SK-N-MC (cell line): ENCODE measurements around the gene TSC2.
"Not testable (repeated sequence)": the region's sequence is repeated elsewhere in the genome, so short reads cannot be mapped to it uniquely, and the experiment has no call there.

ENCODE experiments used
- DNase-seq: peaks from one replicate; pipeline ENCODE4 v3.0.0-alpha.2; 2011; ENCODE audit warnings: low read depth, low spot score
- H3K27ac ChIP-seq: fragments of 200-600 bp; sonication (generic); 2 replicates; pipeline ENCODE4 v1.5.1; 2016; ENCODE audit warnings: mixed run types
- H3K36me3 ChIP-seq: fragments of 200-600 bp; sonication (generic); 2 replicates; pipeline ENCODE4 v1.6.1; 2017; ENCODE audit warnings: antibody characterized with exemption, low read length, mixed read lengths; ENCODE audit not compliant: insufficient read depth
- H3K4me3 ChIP-seq: fragments of 200-600 bp; sonication (generic); 2 replicates; pipeline ENCODE4 v1.5.1; 2016
- H3K9ac ChIP-seq: fragments of 200-600 bp; sonication (generic); 2 replicates; pipeline ENCODE4 v1.8.0; 2017; ENCODE audit warnings: mixed run types, mixed read lengths; ENCODE audit not compliant: insufficient read length
- H3K9me3 ChIP-seq: fragments of 200-600 bp; sonication (generic); 2 replicates; pipeline ENCODE4 v1.6.1; 2017; ENCODE audit warnings: low read depth, mild to moderate bottlenecking, antibody characterized with exemption, low read length, moderate library complexity, mixed read lengths
- EZH2 ChIP-seq: fragments of 200-600 bp; sonication (generic); IDR thresholded peaks from one replicate; pipeline ENCODE4 v1.6.1; 2017; ENCODE audit warnings: antibody characterized with exemption
- FOXP2 ChIP-seq: optimal IDR thresholded peaks from 2 replicates; pipeline ENCODE3; 2011; ENCODE audit warnings: mild to moderate bottlenecking, moderate library complexity; ENCODE audit not compliant: insufficient read depth; ENCODE audit errors: extremely low read length, control extremely low read depth
- POLR2AphosphoS5 ChIP-seq: IDR thresholded peaks from 2 replicates; pipeline ENCODE4 v1.6.1; 2012; ENCODE audit warnings: mild to moderate bottlenecking, low read depth, low read length, borderline replicate concordance

The TSC2 gene

GRCh38 chr16:2102471-2102870, 54.7 kb downstream of the TSC2 start:
- Histone ChIP-seq H3K36me3 (no peaks in the 10 kb centered on the region; the same call in 1 of the 2 replicates), H3K27ac (no peak overlapping the region), H3K9ac (no peak overlapping the region), H3K9me3 (no peaks in the 10 kb centered on the region), H3K4me3 (no peak overlapping the region)
- DNase-seq: no peak
- TF ChIP-seq POLR2AphosphoS5 (no peak), FOXP2 (no peak), EZH2 (no peak)

- not testable (repeated sequence) for H3K9ac ChIP-seq, H3K36me3 ChIP-seq, H3K9me3 ChIP-seq, DNase-seq, H3K27ac ChIP-seq, H3K4me3 ChIP-seq
Measured at GRCh38 chr16:2104464-2104863, 56.7 kb downstream of the TSC2 start.

- not testable (repeated sequence) for H3K9ac ChIP-seq, H3K9me3 ChIP-seq, H3K4me3 ChIP-seq, DNase-seq, H3K27ac ChIP-seq, H3K36me3 ChIP-seq
Measured at GRCh38 chr16:2105291-2105690, 57.5 kb downstream of the TSC2 start.

- not testable (repeated sequence) for H3K9ac ChIP-seq, DNase-seq, H3K27ac ChIP-seq, H3K36me3 ChIP-seq, H3K9me3 ChIP-seq, H3K4me3 ChIP-seq
Measured at GRCh38 chr16:2105769-2106168, 58.0 kb downstream of the TSC2 start.

- DNase-seq, H3K4me3 ChIP-seq, H3K9ac ChIP-seq, H3K36me3 ChIP-seq, H3K9me3 ChIP-seq, H3K27ac ChIP-seq: not testable (repeated sequence)
Measured at GRCh38 chr16:2106211-2106610, 58.4 kb downstream of the TSC2 start.

- not testable (repeated sequence) for H3K27ac ChIP-seq, H3K9me3 ChIP-seq, H3K36me3 ChIP-seq, H3K9ac ChIP-seq, H3K4me3 ChIP-seq, DNase-seq
Measured at GRCh38 chr16:2107121-2107790, 59.5 kb downstream of the TSC2 start.

- H3K36me3 ChIP-seq, H3K27ac ChIP-seq: not testable (repeated sequence)
Measured at GRCh38 chr16:2107791-2108125, 60.0 kb downstream of the TSC2 start.

GRCh38 chr16:2108446-2109270, 60.9 kb downstream of the TSC2 start:
- H3K9me3 ChIP-seq, H3K9ac ChIP-seq, H3K36me3 ChIP-seq, DNase-seq, H3K4me3 ChIP-seq, H3K27ac ChIP-seq: not testable (repeated sequence)

More at GRCh38 chr16:2107791-2108125, 60.0 kb downstream of the TSC2 start:
- not testable (repeated sequence) for H3K9ac ChIP-seq, H3K4me3 ChIP-seq, H3K9me3 ChIP-seq, DNase-seq

- not testable (repeated sequence) for H3K36me3 ChIP-seq, DNase-seq, H3K9me3 ChIP-seq, H3K27ac ChIP-seq, H3K9ac ChIP-seq, H3K4me3 ChIP-seq
Measured at GRCh38 chr16:2109271-2109580, 61.4 kb downstream of the TSC2 start.

GRCh38 chr16:2109872-2110271, 62.1 kb downstream of the TSC2 start:
- DNase-seq, H3K36me3 ChIP-seq, H3K4me3 ChIP-seq, H3K9ac ChIP-seq, H3K9me3 ChIP-seq, H3K27ac ChIP-seq: not testable (repeated sequence)

- not testable (repeated sequence) for H3K9me3 ChIP-seq, DNase-seq, H3K36me3 ChIP-seq, H3K4me3 ChIP-seq, H3K9ac ChIP-seq, H3K27ac ChIP-seq
Measured at GRCh38 chr16:2110332-2111008, 62.7 kb downstream of the TSC2 start.

- H3K4me3 ChIP-seq, DNase-seq, H3K9me3 ChIP-seq, H3K9ac ChIP-seq, H3K27ac ChIP-seq, H3K36me3 ChIP-seq: not testable (repeated sequence)
Measured at GRCh38 chr16:2111009-2111353, 63.2 kb downstream of the TSC2 start.

GRCh38 chr16:2111412-2112335, 63.9 kb downstream of the TSC2 start:
- not testable (repeated sequence) for H3K9ac ChIP-seq, H3K27ac ChIP-seq, DNase-seq, H3K36me3 ChIP-seq, H3K9me3 ChIP-seq, H3K4me3 ChIP-seq
